Lung (tissue), 12 donors: ENCODE data around the gene INCENP. TPM values are rescaled to one million over a fixed set of nuclear protein-coding genes. Genes with fewer than 3 reads are reported as not detected.

ENCODE experiments used
- ATAC-seq: fragments of 200-7000 bp; cut with Tn5 transposase; one replicate; pipeline ENCODE4 v1.9.1; 2020; ENCODE audit warnings: moderate number of reproducible peaks; ENCODE audit not compliant: insufficient read depth, low FRiP score
- DNase-seq, 3 donors: peaks; one replicate each; pipeline ENCODE4 v3.0.0-alpha.2; 2013 to 2017
- H3K27ac ChIP-seq, 2 donors: one replicate each; pipeline ENCODE4 v1.5.1; 2013; ENCODE audit warnings: mild to moderate bottlenecking in 2 of 2, moderate library complexity in 2 of 2, control low read depth in 1 of 2, inconsistent platforms in 1 of 2, low read depth in 1 of 2, low read length in 1 of 2
- H3K27me3 ChIP-seq, 3 donors: one replicate each; pipeline ENCODE4 v1.5.1; 2013; ENCODE audit warnings: low read length in 2 of 3; ENCODE audit not compliant: control insufficient read depth in 3 of 3, insufficient read depth in 3 of 3
- H3K36me3 ChIP-seq, 4 donors: one replicate each; pipeline ENCODE4 v1.5.1; 2013; ENCODE audit warnings: low read length in 4 of 4, mild to moderate bottlenecking in 1 of 4, moderate library complexity in 1 of 4; ENCODE audit not compliant: control insufficient read depth in 4 of 4, insufficient read depth in 4 of 4
- H3K4me1 ChIP-seq, 5 donors: one replicate each; pipeline ENCODE4 v1.5.1; 2013; ENCODE audit warnings: low read length in 5 of 5, mild to moderate bottlenecking in 2 of 5, moderate library complexity in 1 of 5; ENCODE audit not compliant: control insufficient read depth in 5 of 5, insufficient read depth in 5 of 5
- H3K4me3 ChIP-seq: one replicate; pipeline ENCODE4 v1.5.1; 2013; ENCODE audit warnings: mild to moderate bottlenecking, control low read depth, moderate library complexity
- H3K9ac ChIP-seq, 2 donors: one replicate each; pipeline ENCODE4 v1.5.1; 2013; ENCODE audit warnings: low read length in 2 of 2, control low read depth in 1 of 2; ENCODE audit not compliant: insufficient read depth in 1 of 2
- H3K9me3 ChIP-seq, 4 donors: one replicate each; pipeline ENCODE4 v1.5.1; 2013; ENCODE audit warnings: low read length in 3 of 4, mild to moderate bottlenecking in 1 of 4, moderate library complexity in 1 of 4; ENCODE audit not compliant: control insufficient read depth in 4 of 4, insufficient read depth in 3 of 4
- WGBS, 2 donors: extraction: QIAGEN DNeasy Blood & Tissue Kit; methylation state at CpG; one replicate each; pipeline ENCODE4 v1.1.7; 2013; 5-methylcytosine and 5-hydroxymethylcytosine counted together
- polyA plus RNA-seq, 2 donors: library from polyadenylated mRNA; stranded (reverse); fragments of 200-250 nt; gene quantifications; one replicate each; pipeline ENCODE4 v1.2.1, GENCODE V29; 2013
- total RNA-seq, 2 donors: library from RNA; depleted of rRNA in 1 of 2; stranded (reverse); fragments of >200 nt in 1 of 2; gene quantifications; one replicate each; pipeline ENCODE4 v1.2.1, GENCODE V29; 2014 to 2021
- TF ChIP-seq, protein P1 (sequence below): IDR thresholded peaks from 2 replicates; pipeline ENCODE4 v1.5.1; 2012; ENCODE audit warnings: mild to moderate bottlenecking; ENCODE audit errors: control extremely low read depth, extremely low read depth
- donor health status: control.
- donor health status: control.
- donor health status: Bipolar disorder and iron deficiency.
- donor health status: healthy.
- donor health status: DM: yes; HTN: yes; CAD: no.

Gene INCENP
- total and polyA plus RNA-seq, 4 donors = 3.8 to 14.1 (median 10.0) TPM

DNA sequence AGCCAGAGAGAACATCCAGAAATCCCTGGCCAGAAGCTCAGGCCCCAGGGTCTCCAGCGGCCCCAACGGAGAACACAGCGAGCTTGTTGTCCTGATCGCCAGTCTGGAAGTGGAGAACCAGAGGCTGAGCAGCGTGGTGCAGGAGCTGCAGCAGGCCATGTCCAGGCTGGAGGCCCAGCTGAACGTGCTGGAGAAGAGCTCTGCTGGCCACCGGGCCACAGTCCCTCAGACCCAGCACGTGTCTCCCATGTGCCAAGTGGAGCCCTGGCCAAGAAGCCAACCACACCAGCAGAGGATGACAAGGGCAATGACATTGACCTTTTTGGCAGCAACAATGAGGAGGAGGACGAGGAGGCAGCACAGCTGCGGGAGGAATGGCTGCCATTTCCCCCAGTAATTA is 45.6 kb downstream of the INCENP start:
- DNase-seq (peak in 2 of 3 donors; percentile 3 to 20), ATAC-seq (no peak)
- Histone ChIP-seq H3K4me1 (no peaks in the 10 kb centered on the region), H3K4me3 (no peak overlapping the region), H3K9me3 (no peaks in the 10 kb centered on the region), H3K9ac (no peak overlapping the region), H3K27me3 (peaks cover 0 to 45% (median 8%) of the 10 kb centered on the region in 3 donors), H3K27ac (no peak overlapping the region), H3K36me3 (no peaks in the 10 kb centered on the region)
- TF ChIP-seq, protein P1, sequence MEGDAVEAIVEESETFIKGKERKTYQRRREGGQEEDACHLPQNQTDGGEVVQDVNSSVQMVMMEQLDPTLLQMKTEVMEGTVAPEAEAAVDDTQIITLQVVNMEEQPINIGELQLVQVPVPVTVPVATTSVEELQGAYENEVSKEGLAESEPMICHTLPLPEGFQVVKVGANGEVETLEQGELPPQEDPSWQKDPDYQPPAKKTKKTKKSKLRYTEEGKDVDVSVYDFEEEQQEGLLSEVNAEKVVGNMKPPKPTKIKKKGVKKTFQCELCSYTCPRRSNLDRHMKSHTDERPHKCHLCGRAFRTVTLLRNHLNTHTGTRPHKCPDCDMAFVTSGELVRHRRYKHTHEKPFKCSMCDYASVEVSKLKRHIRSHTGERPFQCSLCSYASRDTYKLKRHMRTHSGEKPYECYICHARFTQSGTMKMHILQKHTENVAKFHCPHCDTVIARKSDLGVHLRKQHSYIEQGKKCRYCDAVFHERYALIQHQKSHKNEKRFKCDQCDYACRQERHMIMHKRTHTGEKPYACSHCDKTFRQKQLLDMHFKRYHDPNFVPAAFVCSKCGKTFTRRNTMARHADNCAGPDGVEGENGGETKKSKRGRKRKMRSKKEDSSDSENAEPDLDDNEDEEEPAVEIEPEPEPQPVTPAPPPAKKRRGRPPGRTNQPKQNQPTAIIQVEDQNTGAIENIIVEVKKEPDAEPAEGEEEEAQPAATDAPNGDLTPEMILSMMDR = no peak
- 73 to 87% methylated on average over 10 of the region's 10 CpGs for WGBS, 2 donors

DNA sequence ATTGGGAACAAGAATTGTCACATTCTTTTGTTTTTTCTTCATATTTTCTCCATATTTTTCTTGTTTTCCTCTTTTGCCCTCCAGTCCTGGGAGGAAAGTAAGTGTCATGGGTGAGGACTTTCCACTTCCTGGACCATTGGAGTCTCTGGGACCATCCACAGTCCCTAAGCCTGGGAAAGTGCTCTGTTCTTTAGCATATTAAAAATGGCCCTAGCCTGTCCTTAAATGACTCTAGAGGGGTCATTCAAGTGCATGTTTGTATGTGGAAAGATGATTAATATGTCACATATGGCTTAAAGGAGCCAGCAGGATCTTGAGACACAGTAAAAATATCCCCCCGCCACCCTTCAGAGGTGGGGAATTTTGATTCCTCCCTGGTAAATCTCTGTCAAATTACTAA is 46.1 kb downstream of the INCENP start:
- Histone ChIP-seq H3K27ac (no peak overlapping the region), H3K4me3 (no peak overlapping the region), H3K27me3 (peaks cover 0 to 45% (median 8%) of the 10 kb centered on the region in 3 donors), H3K9me3 (no peaks in the 10 kb centered on the region), H3K36me3 (no peaks in the 10 kb centered on the region), H3K4me1 (no peaks in the 10 kb centered on the region), H3K9ac (no peak overlapping the region)
- TF ChIP-seq, protein P1 = no peak
- 66 to 67% methylated on average over 1 of the region's 1 CpG for WGBS, 2 donors
- ATAC-seq (no peak), DNase-seq (no peak)

DNA sequence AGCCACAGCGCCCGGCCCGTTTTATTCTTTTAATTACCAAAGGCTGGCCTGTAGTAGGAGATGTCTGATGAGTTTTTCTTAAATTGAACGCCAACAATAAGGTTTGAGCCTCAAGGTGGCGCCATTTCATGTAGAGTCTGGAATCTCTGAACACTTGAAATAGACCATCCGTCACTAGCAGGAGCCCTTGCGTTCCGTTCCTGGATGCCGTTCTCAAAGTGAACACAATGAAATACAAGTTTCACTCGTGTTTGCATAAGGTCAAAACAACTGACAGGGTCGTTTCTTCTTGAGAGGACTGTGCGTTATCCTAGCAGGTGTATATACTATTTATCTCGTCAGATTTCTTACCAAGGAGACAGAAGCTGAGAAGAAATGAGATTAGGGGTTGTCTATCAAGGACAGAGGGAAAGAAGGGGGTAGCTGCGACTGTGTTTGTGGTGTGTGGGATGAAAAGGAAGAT is 47.5 kb downstream of the INCENP start:
- no peaks in the 10 kb centered on the region for H3K4me1 ChIP-seq
- no peaks in the 10 kb centered on the region for H3K9me3 ChIP-seq
- peak; percentile 77 for ATAC-seq
- WGBS, 2 donors = 7% methylated on average over 14 of the region's 14 CpGs
- H3K27me3 ChIP-seq = peaks cover 0 to 49% (median 8%) of the 10 kb centered on the region in 3 donors
- H3K9ac ChIP-seq = no peak overlapping the region
- H3K36me3 ChIP-seq = no peaks in the 10 kb centered on the region
- peak; percentile 73 to 82 (median 75) for DNase-seq
- TF ChIP-seq, protein P1 = peak; percentile 79
- H3K27ac ChIP-seq = no peak overlapping the region
- H3K4me3 ChIP-seq = no peak overlapping the region

DNA sequence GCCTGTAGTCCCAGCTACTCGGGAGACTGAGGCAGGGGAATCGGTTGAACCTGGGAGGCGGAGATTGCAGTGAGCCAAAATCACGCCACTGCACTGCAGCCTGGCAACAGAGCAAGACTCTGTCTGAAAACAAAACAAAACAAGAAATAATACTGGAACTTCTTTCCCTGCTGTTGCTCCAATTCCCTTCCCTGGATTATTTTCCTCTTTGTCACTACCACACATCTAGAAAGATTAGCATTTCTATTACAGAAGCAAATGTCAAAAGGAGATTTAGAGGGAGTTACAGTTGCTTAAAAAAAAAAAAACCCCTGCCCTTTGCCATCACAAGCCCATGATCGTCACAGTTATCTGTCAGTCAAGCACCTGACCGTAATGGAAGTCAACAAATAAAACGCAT is 48.5 kb downstream of the INCENP start:
- no peak overlapping the region for H3K4me3 ChIP-seq
- TF ChIP-seq, protein P1 = no peak
- no peaks in the 10 kb centered on the region for H3K36me3 ChIP-seq
- no peak for ATAC-seq
- DNase-seq = no peak
- H3K27me3 ChIP-seq = peaks cover 0 to 46% (median 8%) of the 10 kb centered on the region in 3 donors
- H3K9me3 ChIP-seq = no peaks in the 10 kb centered on the region
- no peak overlapping the region for H3K27ac ChIP-seq
- H3K9ac ChIP-seq = no peak overlapping the region
- 59 to 70% methylated on average over 7 of the region's 7 CpGs for WGBS, 2 donors
- no peaks in the 10 kb centered on the region for H3K4me1 ChIP-seq
